K562 (cell line): Measurements from ENCODE around the gene SKAP2. TPM values are rescaled to one million over a fixed set of nuclear protein-coding genes. Genes with fewer than 3 reads are reported as not detected.

ENCODE experiments used
- ATAC-seq: fragments of 200-7000 bp; cut with Tn5 transposase; 3 replicates; pipeline ENCODE4 v1.9.1; 2020; ENCODE audit warnings: moderate library complexity
- BruUV-seq: library from RNA; stranded (reverse); fragments of 400-500 nt; replicated peaks from 2 replicates; lab custom pipeline; 2021; lab: Mats Ljungman, UMichigan
- CTCF ChIA-PET: fragments of 300-600 bp; formaldehyde crosslinking; extraction: SDS; loops from one replicate; lab custom pipeline; 2021; ENCODE audit warnings: low intra/inter-chr PET ratio; lab: Yijun Ruan, JAX
- POLR2A ChIA-PET: fragments of 300-600, 350-650 bp; sonication (Branson Sonifier 250); formaldehyde crosslinking; extraction: SDS; loops from one replicate; lab custom pipeline; 2021; ENCODE audit warnings: antibody characterized with exemption, inconsistent platforms; lab: Yijun Ruan, JAX
- DNase-seq, 4 experiments: peaks; one replicate each; pipeline versions ENCODE4 v3.0.0 to v3.0.0-alpha.2; 2011 to 2018; ENCODE audit warnings: low spot score in 3 of 4, mixed read lengths in 3 of 4; ENCODE audit errors: extremely low read depth in 1 of 4
- FAIRE-seq: peaks from 2 replicates; lab custom pipeline; 2011; peaks lifted over from hg19 to GRCh38; lab: Jason Lieb, UNC
- H2AFZ ChIP-seq: 2 replicates; pipeline ENCODE4 v1.6.0; 2011; ENCODE audit warnings: low read depth, low read length, control low read depth, inconsistent platforms
- H3K27ac ChIP-seq: fragments of 200-600 bp; 3 replicates; pipeline ENCODE4 v1.8.0; 2011; ENCODE audit warnings: low read depth, mild to moderate bottlenecking, control low read depth, inconsistent platforms, low read length, moderate library complexity, mixed read lengths; ENCODE audit errors: extremely low read depth
- H3K27me3 ChIP-seq, 2 experiments: fragments of 300-600 bp in 1 of 2; 2 replicates in 1 of 2; 3 replicates in 1 of 2; pipeline versions ENCODE4 v1.6.0 to v1.8.0; 2011; ENCODE audit warnings: inconsistent platforms in 2 of 2, low read length in 2 of 2, mild to moderate bottlenecking in 1 of 2, mixed read lengths in 1 of 2, moderate library complexity in 1 of 2; ENCODE audit not compliant: control insufficient read depth in 2 of 2, insufficient read depth in 2 of 2
- H3K36me3 ChIP-seq: fragments of 300-600 bp; 3 replicates; pipeline ENCODE4 v1.8.0; 2011; ENCODE audit warnings: mild to moderate bottlenecking, low read length, inconsistent platforms; ENCODE audit not compliant: control insufficient read depth, insufficient read depth
- H3K4me1 ChIP-seq, 2 experiments: fragments of 200-600 bp in 1 of 2; replicated peaks in 1 of 2; 2 replicates in 1 of 2; 3 replicates in 1 of 2; pipeline versions ENCODE4 v1.5.1 to v1.8.0; 2011; ENCODE audit warnings: inconsistent platforms in 2 of 2, low read length in 2 of 2, mild to moderate bottlenecking in 1 of 2, mixed read lengths in 1 of 2, moderate library complexity in 1 of 2; ENCODE audit not compliant: control insufficient read depth in 2 of 2, insufficient read depth in 2 of 2
- H3K4me2 ChIP-seq: 2 replicates; pipeline ENCODE4 v1.6.1; 2011; ENCODE audit warnings: low read length, control low read depth, inconsistent platforms, mixed read lengths; ENCODE audit not compliant: insufficient read depth
- H3K4me3 ChIP-seq: fragments of 200-600 bp; sonication (generic), shearing (Covaris generic); 2 replicates; pipeline ENCODE4 v1.5.1; 2016; ENCODE audit warnings: control low read depth, inconsistent platforms
- H3K79me2 ChIP-seq: fragments of 200-600 bp; 3 replicates; pipeline ENCODE4 v1.8.0; 2011; ENCODE audit warnings: low read length, inconsistent platforms; ENCODE audit not compliant: control insufficient read depth, insufficient read depth
- H3K9ac ChIP-seq, 2 experiments: 2 replicates each; pipeline versions ENCODE4 v1.6.0 to v1.6.1; 2011; ENCODE audit warnings: low read depth in 2 of 2, low read length in 2 of 2, control low read depth in 1 of 2, inconsistent platforms in 1 of 2, mild to moderate bottlenecking in 1 of 2, mixed read lengths in 1 of 2; ENCODE audit not compliant: insufficient read depth in 1 of 2
- H3K9me1 ChIP-seq: one replicate; pipeline ENCODE4 v1.6.0; 2011; ENCODE audit warnings: inconsistent platforms, mild to moderate bottlenecking, low read length, moderate library complexity; ENCODE audit not compliant: control insufficient read depth, insufficient read depth
- H3K9me3 ChIP-seq: replicated peaks from 2 replicates; pipeline ENCODE4 v1.5.1; 2011; ENCODE audit warnings: low read depth, low read length, inconsistent platforms; ENCODE audit not compliant: control insufficient read depth, insufficient read depth
- H4K20me1 ChIP-seq: replicated peaks from 2 replicates; pipeline ENCODE4 v1.6.1; 2011; ENCODE audit warnings: low read length, inconsistent platforms, mixed read lengths; ENCODE audit not compliant: control insufficient read depth, insufficient read depth
- NCOA4 ChIP-seq: fragments of 450-650 bp; IDR thresholded peaks from 2 replicates; pipeline ENCODE4 v1.6.1; 2018; ENCODE audit warnings: mild to moderate bottlenecking; ENCODE audit not compliant: partially characterized antibody
- SMARCC2 ChIP-seq: fragments of 450-650 bp; IDR thresholded peaks from 2 replicates; pipeline ENCODE4 v1.6.1; 2017; ENCODE audit warnings: antibody characterized with exemption, moderate library complexity, mild to moderate bottlenecking, low read depth
- WHSC1 ChIP-seq: IDR thresholded peaks from one replicate; pipeline ENCODE4 v1.6.1; 2012; ENCODE audit warnings: low read length, control low read depth, inconsistent platforms
- YY1 ChIP-seq, 3 experiments: IDR thresholded peaks; 2 replicates each; pipeline ENCODE4 v1.6.1; 2011; ENCODE audit warnings: low read length in 2 of 3, mild to moderate bottlenecking in 2 of 3, moderate library complexity in 2 of 3, borderline replicate concordance in 1 of 3, control low read depth in 1 of 3, low read depth in 1 of 3; ENCODE audit not compliant: insufficient read depth in 3 of 3, insufficient replicate concordance in 2 of 3, control insufficient read depth in 1 of 3, insufficient read length in 1 of 3; ENCODE audit errors: extremely low read depth in 1 of 3
- in situ Hi-C: fragments of 300-500 bp; cut with MboI; formaldehyde crosslinking; loops from 4 replicates; pipeline ENCODE4 v1.15.0; 2018; ENCODE audit warnings: inconsistent platforms, mixed read lengths
- intact Hi-C: fragments of 100-400 bp; cut with micrococcal nuclease; formaldehyde crosslinking; loops from 2 replicates; pipeline ENCODE4 v1.14.2; 2022
- polyA plus RNA-seq, 8 experiments: library from polyadenylated mRNA; depleted of rRNA in 4 of 8; stranded (reverse) in 5 of 8; unstranded in 3 of 8; fragments of >200 nt; fragmentation: Nextera tagmentation in 2 of 8; fragmentation: Illumina TruSeq in 1 of 8; extraction: Ambion mirVana in 2 of 8; extraction: Trizol in 1 of 8; gene quantifications; 2 replicates each; pipeline versions ENCODE4 v1.2.1 to v1.2.3, GENCODE V29; 2011 to 2014; ENCODE audit warnings: inconsistent platforms in 1 of 8, missing spikeins in 1 of 8
- total RNA-seq, 7 experiments: library from RNA; depleted of rRNA in 6 of 7; stranded (reverse); fragments of >200 nt in 6 of 7; fragmentation: Illumina TruSeq in 2 of 7; extraction: Trizol in 2 of 7; gene quantifications; 2 replicates each; pipeline versions ENCODE4 v1.2.1 to v1.2.3, GENCODE V29; 2011 to 2021; ENCODE audit warnings: low replicate concordance in 1 of 7
- TF ChIP-seq, protein P1 (sequence below): fragments of 450-650 bp; formaldehyde crosslinking; IDR thresholded peaks from 2 replicates; pipeline ENCODE4 v1.4.0; 2020; ENCODE audit warnings: mild to moderate bottlenecking, moderate library complexity
- TF ChIP-seq, protein P2 (sequence below): fragments of 450-650 bp; IDR thresholded peaks from 2 replicates; pipeline ENCODE4 v1.6.1; 2014; ENCODE audit warnings: low read depth, mild to moderate bottlenecking, moderate library complexity, borderline replicate concordance
- TF ChIP-seq, protein P3 (sequence below): IDR thresholded peaks from 2 replicates; pipeline ENCODE4 v1.6.1; 2011; ENCODE audit warnings: borderline replicate concordance, low read depth, mild to moderate bottlenecking, moderate library complexity, low read length; ENCODE audit not compliant: insufficient read depth, poor library complexity, severe bottlenecking
- TF ChIP-seq, protein P4 (sequence below): fragments of 450-650 bp; IDR thresholded peaks from 2 replicates; pipeline ENCODE4 v1.6.1; 2016; ENCODE audit warnings: low read depth

SKAP2 gene
- total and polyA plus RNA-seq, 9 of the 15 experiments (the other 6 are each of a cell fraction or from before 2014, with no cell fraction given): 4.2 to 11.7 (median 8.3) TPM

DNA sequence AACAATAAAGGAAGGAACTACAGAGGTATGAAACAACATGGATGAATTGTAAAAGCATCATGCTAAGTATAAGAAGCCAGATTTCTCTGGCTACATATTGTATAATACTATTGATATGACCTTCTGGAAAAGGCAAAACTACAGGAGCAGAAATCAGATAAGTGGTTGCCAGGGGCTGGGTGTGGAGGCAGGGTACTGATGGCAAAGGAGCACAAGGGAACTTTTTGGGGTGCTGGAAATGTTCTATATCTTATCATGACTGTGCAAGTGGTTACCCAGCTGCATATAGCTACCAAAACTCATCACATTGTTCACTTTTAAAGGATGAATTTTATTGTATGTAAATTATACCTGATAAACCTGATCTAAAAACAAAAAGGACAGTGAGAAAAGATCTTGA is 72.4 kb downstream of the SKAP2 start:
- H3K9ac ChIP-seq: no peak overlapping the region
- ChIA-PET POLR2A (interaction anchor here (1.0 kb wide), 1 partner anchor 9 kb away, joined by 3 read pairs; no protein-coding TSS in a partner anchor), CTCF (no interaction called here)
- DNase-seq: no peak
- no peaks in the 10 kb centered on the region for H3K4me1 ChIP-seq
- H3K27me3 ChIP-seq: peaks cover 0 to 7% of the 10 kb centered on the region in 2 experiments; a peak in 2 of 5 replicates
- H3K27ac ChIP-seq: no peak overlapping the region
- no peak overlapping the region for H2AFZ ChIP-seq
- H3K9me3 ChIP-seq: no peaks in the 10 kb centered on the region
- ATAC-seq: no peak
- H3K9me1 ChIP-seq: no peaks in the 10 kb centered on the region
- intact Hi-C loops (no loop called here), in situ Hi-C loops (no loop called here)
- H3K36me3 ChIP-seq: no peaks in the 10 kb centered on the region
- no peak overlapping the region for H3K4me3 ChIP-seq
- no peaks in the 10 kb centered on the region for H4K20me1 ChIP-seq
- no peak for FAIRE-seq
- BruUV-seq: no TSS peak
- no peak overlapping the region for H3K4me2 ChIP-seq
- H3K79me2 ChIP-seq: no peaks in the 10 kb centered on the region
- TF ChIP-seq, protein P1, sequence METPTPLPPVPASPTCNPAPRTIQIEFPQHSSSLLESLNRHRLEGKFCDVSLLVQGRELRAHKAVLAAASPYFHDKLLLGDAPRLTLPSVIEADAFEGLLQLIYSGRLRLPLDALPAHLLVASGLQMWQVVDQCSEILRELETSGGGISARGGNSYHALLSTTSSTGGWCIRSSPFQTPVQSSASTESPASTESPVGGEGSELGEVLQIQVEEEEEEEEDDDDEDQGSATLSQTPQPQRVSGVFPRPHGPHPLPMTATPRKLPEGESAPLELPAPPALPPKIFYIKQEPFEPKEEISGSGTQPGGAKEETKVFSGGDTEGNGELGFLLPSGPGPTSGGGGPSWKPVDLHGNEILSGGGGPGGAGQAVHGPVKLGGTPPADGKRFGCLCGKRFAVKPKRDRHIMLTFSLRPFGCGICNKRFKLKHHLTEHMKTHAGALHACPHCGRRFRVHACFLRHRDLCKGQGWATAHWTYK (CRISPR knock-in tag): no peak
- TF ChIP-seq, protein P2, sequence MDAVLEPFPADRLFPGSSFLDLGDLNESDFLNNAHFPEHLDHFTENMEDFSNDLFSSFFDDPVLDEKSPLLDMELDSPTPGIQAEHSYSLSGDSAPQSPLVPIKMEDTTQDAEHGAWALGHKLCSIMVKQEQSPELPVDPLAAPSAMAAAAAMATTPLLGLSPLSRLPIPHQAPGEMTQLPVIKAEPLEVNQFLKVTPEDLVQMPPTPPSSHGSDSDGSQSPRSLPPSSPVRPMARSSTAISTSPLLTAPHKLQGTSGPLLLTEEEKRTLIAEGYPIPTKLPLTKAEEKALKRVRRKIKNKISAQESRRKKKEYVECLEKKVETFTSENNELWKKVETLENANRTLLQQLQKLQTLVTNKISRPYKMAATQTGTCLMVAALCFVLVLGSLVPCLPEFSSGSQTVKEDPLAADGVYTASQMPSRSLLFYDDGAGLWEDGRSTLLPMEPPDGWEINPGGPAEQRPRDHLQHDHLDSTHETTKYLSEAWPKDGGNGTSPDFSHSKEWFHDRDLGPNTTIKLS: no peak
- TF ChIP-seq WHSC1: no peak
- no peak for TF ChIP-seq YY1 (IDR thresholded peaks at IDR 0.05; ENCODE audit: borderline replicate concordance in 1 of 3, control insufficient read depth in 1 of 3, extremely low read depth in 1 of 3, insufficient read depth in 3 of 3, insufficient read length in 1 of 3, insufficient replicate concordance in 2 of 3, low read depth in 1 of 3, low read length in 2 of 3)
- TF ChIP-seq, protein P3, sequence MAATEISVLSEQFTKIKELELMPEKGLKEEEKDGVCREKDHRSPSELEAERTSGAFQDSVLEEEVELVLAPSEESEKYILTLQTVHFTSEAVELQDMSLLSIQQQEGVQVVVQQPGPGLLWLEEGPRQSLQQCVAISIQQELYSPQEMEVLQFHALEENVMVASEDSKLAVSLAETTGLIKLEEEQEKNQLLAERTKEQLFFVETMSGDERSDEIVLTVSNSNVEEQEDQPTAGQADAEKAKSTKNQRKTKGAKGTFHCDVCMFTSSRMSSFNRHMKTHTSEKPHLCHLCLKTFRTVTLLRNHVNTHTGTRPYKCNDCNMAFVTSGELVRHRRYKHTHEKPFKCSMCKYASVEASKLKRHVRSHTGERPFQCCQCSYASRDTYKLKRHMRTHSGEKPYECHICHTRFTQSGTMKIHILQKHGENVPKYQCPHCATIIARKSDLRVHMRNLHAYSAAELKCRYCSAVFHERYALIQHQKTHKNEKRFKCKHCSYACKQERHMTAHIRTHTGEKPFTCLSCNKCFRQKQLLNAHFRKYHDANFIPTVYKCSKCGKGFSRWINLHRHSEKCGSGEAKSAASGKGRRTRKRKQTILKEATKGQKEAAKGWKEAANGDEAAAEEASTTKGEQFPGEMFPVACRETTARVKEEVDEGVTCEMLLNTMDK: no peak
- TF ChIP-seq, protein P4, sequence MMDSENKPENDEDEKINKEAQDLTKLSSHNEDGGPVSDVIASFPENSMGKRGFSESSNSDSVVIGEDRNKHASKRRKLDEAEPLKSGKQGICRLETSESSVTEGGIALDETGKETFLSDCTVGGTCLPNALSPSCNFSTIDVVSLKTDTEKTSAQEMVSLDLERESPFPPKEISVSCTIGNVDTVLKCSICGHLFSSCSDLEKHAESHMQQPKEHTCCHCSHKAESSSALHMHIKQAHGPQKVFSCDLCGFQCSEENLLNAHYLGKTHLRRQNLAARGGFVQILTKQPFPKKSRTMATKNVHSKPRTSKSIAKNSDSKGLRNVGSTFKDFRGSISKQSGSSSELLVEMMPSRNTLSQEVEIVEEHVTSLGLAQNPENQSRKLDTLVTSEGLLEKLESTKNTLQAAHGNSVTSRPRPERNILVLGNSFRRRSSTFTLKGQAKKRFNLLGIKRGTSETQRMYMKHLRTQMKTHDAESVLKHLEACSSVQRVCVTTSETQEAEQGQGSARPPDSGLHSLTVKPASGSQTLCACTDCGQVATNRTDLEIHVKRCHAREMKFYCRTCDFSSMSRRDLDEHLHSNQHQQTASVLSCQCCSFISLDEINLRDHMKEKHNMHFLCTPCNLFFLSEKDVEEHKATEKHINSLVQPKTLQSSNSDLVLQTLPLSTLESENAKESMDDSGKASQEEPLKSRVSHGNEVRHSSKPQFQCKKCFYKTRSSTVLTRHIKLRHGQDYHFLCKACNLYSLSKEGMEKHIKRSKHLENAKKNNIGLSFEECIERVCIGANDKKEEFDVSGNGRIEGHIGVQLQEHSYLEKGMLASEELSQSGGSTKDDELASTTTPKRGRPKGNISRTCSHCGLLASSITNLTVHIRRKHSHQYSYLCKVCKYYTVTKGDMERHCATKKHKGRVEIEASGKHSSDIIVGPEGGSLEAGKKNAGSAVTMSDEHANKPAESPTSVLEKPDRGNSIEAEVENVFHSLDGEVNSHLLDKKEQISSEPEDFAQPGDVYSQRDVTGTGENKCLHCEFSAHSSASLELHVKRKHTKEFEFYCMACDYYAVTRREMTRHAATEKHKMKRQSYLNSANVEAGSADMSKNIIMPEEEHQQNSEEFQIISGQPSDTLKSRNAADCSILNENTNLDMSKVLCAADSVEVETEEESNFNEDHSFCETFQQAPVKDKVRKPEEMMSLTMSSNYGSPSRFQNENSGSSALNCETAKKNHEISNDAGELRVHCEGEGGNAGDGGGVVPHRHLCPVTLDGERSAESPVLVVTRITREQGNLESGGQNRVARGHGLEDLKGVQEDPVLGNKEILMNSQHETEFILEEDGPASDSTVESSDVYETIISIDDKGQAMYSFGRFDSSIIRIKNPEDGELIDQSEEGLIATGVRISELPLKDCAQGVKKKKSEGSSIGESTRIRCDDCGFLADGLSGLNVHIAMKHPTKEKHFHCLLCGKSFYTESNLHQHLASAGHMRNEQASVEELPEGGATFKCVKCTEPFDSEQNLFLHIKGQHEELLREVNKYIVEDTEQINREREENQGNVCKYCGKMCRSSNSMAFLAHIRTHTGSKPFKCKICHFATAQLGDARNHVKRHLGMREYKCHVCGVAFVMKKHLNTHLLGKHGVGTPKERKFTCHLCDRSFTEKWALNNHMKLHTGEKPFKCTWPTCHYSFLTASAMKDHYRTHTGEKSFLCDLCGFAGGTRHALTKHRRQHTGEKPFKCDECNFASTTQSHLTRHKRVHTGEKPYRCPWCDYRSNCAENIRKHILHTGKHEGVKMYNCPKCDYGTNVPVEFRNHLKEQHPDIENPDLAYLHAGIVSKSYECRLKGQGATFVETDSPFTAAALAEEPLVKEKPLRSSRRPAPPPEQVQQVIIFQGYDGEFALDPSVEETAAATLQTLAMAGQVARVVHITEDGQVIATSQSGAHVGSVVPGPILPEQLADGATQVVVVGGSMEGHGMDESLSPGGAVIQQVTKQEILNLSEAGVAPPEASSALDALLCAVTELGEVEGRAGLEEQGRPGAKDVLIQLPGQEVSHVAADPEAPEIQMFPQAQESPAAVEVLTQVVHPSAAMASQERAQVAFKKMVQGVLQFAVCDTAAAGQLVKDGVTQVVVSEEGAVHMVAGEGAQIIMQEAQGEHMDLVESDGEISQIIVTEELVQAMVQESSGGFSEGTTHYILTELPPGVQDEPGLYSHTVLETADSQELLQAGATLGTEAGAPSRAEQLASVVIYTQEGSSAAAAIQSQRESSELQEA: no peak
- TF ChIP-seq SMARCC2: no peak
- TF ChIP-seq NCOA4: no peak
